Keratinocyte (primary cell): ENCODE results near the gene CHST8.

Experiments used
- CTCF ChIP-seq, 3 experiments: IDR thresholded peaks in 1 of 3; conservative IDR thresholded peaks in 1 of 3; optimal IDR thresholded peaks in 1 of 3; 2 replicates in 2 of 3; 3 replicates in 1 of 3; pipeline versions ENCODE3 to v1.5.1; 2011; ENCODE audit warnings: low read length in 3 of 3, mild to moderate bottlenecking in 3 of 3, moderate library complexity in 2 of 3, control low read depth in 1 of 3, inconsistent platforms in 1 of 3; ENCODE audit not compliant: insufficient read depth in 2 of 3; ENCODE audit errors: extremely low read depth in 1 of 3
- EZH2 ChIP-seq: IDR thresholded peaks from one replicate; pipeline ENCODE4 v1.6.1; 2012; ENCODE audit warnings: inconsistent platforms, mild to moderate bottlenecking, low read length, moderate library complexity

DNA sequence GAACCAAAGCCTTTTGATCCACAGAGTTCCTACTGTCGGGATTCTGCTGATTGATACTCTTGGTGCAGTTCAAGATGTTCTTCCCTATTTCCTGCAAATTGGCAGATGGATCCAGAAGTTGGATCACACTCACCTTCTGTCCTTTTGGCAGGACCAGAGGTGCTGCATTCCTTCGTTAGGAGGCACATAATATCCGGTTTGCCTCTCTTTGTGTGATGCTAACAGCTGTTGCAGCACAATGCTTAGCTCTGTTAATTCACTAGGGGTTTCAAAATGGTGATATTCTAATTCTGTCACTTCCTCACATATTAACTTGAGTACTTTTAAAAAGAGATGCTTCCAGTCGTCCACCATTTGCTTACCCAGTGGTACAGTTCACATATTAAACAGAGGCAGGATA is 15.2 kb upstream of the CHST8 start:
- TF ChIP-seq CTCF (optimal IDR thresholded peaks at IDR 0.05 in 1 of 3, IDR thresholded peaks at IDR 0.05 in 1 of 3, conservative IDR thresholded peaks at IDR 0.05 in 1 of 3; ENCODE audit: extremely low read depth in 1 of 3, insufficient read depth in 2 of 3, low read length in 3 of 3), result no peak
- TF ChIP-seq EZH2, result no peak
